ENCODE measurements around the gene NUP153. TPM values are rescaled to one million over a fixed set of nuclear protein-coding genes. Genes with fewer than 3 reads are reported as not detected.

Gene NUP153
- total and polyA plus RNA-seq, 2 donors (not counting 1 experiment from before 2014, with no cell fraction given), result 17.9 to 70.5 TPM

DNA sequence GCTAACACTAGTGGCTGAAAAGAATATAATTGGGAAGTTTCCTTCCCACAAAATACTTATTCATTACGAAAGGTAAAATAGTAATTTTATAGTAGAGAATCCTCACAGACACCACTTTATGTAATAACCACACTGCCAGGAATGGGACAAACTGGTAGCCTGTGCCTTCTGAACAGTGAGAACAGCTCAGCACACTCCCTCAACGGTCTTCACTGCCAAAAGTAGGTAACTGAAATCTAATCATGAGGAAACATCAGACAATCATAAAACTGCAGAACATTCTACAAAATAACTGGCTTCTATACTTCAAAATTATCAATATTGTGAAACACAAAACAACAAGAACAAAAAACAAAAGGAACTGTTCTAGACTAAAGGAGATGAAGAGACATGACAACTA, 44.1 kb downstream of the NUP153 start:
- Mint-ChIP-seq H3K4me3 (no peak overlapping the region), H3K27me3 (no peaks in the 10 kb centered on the region), H3K9me3 (ENCODE audit: insufficient read depth) (no peaks in the 10 kb centered on the region), H3K27ac (no peak overlapping the region), H3K4me1 (no peaks in the 10 kb centered on the region)
- Histone ChIP-seq H3K36me3 (replicated peaks in 1 of 2; ENCODE audit: control extremely low read depth in 1 of 2, control insufficient read depth in 1 of 2, extremely low read depth in 1 of 2, insufficient read depth in 2 of 2, low read length in 1 of 2) (peaks cover 22 to 62% of the 10 kb centered on the region in 2 experiments), H3K4me1 (ENCODE audit: control insufficient read depth in 2 of 2, insufficient read depth in 2 of 2, low read length in 2 of 2) (no peaks in the 10 kb centered on the region), H3K4me2 (replicated peaks; ENCODE audit: low read depth, low read length, poor library complexity, severe bottlenecking) (no peak overlapping the region), H4K20me1 (ENCODE audit: control insufficient read depth, insufficient read depth, low read length, poor library complexity, severe bottlenecking) (peaks cover 20% of the 10 kb centered on the region), H3K27ac (ENCODE audit: low read length in 2 of 2) (no peak overlapping the region), H3K27me3 (replicated peaks in 1 of 4; ENCODE audit: control extremely low read depth in 1 of 4, control insufficient read depth in 3 of 4, insufficient read depth in 4 of 4, low read length in 3 of 4) (no peaks in the 10 kb centered on the region), H3K4me3 (ENCODE audit: control extremely low read depth in 1 of 5, extremely low read depth in 1 of 5, insufficient read depth in 1 of 5, low read depth in 2 of 5, low read length in 4 of 5) (no peak overlapping the region), H3K9ac (ENCODE audit: low read length) (no peak overlapping the region), H3K79me2 (ENCODE audit: control insufficient read depth, insufficient read depth, low read length) (peaks cover 36% of the 10 kb centered on the region), H3K9me3 (ENCODE audit: control extremely low read depth in 1 of 3, control insufficient read depth in 2 of 3, insufficient read depth in 1 of 3, low read length in 2 of 3) (no peaks in the 10 kb centered on the region), H2AFZ (ENCODE audit: insufficient read depth, low read depth, low read length, poor library complexity, severe bottlenecking) (no peak overlapping the region)
- DNase-seq (no peak), ATAC-seq (ENCODE audit: low read depth) (no peak)
- no peak for TF ChIP-seq EZH2 (IDR thresholded peaks at IDR 0.05; ENCODE audit: borderline replicate concordance, insufficient read depth, low read depth, low read length, poor library complexity, severe bottlenecking)
- TF ChIP-seq, protein P1, sequence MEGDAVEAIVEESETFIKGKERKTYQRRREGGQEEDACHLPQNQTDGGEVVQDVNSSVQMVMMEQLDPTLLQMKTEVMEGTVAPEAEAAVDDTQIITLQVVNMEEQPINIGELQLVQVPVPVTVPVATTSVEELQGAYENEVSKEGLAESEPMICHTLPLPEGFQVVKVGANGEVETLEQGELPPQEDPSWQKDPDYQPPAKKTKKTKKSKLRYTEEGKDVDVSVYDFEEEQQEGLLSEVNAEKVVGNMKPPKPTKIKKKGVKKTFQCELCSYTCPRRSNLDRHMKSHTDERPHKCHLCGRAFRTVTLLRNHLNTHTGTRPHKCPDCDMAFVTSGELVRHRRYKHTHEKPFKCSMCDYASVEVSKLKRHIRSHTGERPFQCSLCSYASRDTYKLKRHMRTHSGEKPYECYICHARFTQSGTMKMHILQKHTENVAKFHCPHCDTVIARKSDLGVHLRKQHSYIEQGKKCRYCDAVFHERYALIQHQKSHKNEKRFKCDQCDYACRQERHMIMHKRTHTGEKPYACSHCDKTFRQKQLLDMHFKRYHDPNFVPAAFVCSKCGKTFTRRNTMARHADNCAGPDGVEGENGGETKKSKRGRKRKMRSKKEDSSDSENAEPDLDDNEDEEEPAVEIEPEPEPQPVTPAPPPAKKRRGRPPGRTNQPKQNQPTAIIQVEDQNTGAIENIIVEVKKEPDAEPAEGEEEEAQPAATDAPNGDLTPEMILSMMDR (IDR thresholded peaks at IDR 0.05), result no peak
- WGBS (ENCODE audit: insufficient coverage), result 40% methylated on average over 1 of the region's 2 CpGs
- intact Hi-C loops (cut with micrococcal nuclease), result loop anchor here (10.0 kb wide), 1 partner anchor 58 kb away; the partner anchor contains the start of gene FAM8A1
- POLR2A ChIA-PET, result no interaction called here
- CTCF ChIA-PET, result no interaction called here

DNA sequence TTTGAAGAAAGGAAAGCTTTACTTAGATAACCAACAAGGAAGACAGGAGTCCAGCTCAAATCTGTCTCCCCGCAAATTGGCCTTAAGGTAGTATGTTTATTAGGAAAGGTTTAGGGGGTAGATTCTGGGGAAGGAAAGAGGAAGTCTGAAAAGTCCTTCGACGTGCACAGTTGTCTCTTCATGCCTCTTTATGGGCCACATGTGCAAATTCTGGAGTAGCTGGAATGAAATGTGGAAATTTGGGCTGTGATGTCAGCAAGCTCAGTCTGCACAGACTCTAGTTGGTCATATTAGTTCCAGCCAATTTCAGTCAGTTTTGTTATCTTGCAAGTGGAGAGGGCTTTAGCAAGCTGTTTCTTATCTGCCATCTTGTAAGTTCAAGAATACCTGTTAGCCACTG, 50.1 kb downstream of the NUP153 start:
- H4K20me1 ChIP-seq (ENCODE audit: control insufficient read depth, insufficient read depth, low read length, poor library complexity, severe bottlenecking), result peaks cover 23% of the 10 kb centered on the region
- intact Hi-C loops (cut with micrococcal nuclease), result no loop called here
- H3K27me3 Mint-ChIP-seq, result no peaks in the 10 kb centered on the region
- H3K9me3 ChIP-seq (ENCODE audit: control extremely low read depth in 1 of 3, control insufficient read depth in 2 of 3, insufficient read depth in 1 of 3, low read length in 2 of 3), result no peaks in the 10 kb centered on the region
- H3K4me1 ChIP-seq (ENCODE audit: control insufficient read depth in 2 of 2, insufficient read depth in 2 of 2, low read length in 2 of 2), result no peaks in the 10 kb centered on the region
- no peak overlapping the region for H3K9ac ChIP-seq (ENCODE audit: low read length)
- TF ChIP-seq, protein P1 (IDR thresholded peaks at IDR 0.05), result no peak
- TF ChIP-seq EZH2 (IDR thresholded peaks at IDR 0.05; ENCODE audit: borderline replicate concordance, insufficient read depth, low read depth, low read length, poor library complexity, severe bottlenecking), result no peak
- ATAC-seq (ENCODE audit: low read depth) (no peak), DNase-seq (no peak)
- H3K4me2 ChIP-seq (replicated peaks; ENCODE audit: low read depth, low read length, poor library complexity, severe bottlenecking), result no peak overlapping the region
- no peak overlapping the region for H2AFZ ChIP-seq (ENCODE audit: insufficient read depth, low read depth, low read length, poor library complexity, severe bottlenecking)
- H3K79me2 ChIP-seq (ENCODE audit: control insufficient read depth, insufficient read depth, low read length), result peaks cover 26% of the 10 kb centered on the region
- H3K27ac Mint-ChIP-seq, result no peak overlapping the region
- ChIA-PET CTCF (interaction anchor here (2.0 kb wide), 1 partner anchor 148 kb away, joined by 4 read pairs; no protein-coding TSS in a partner anchor), POLR2A (no interaction called here)
- no peaks in the 10 kb centered on the region for H3K4me1 Mint-ChIP-seq
- no peaks in the 10 kb centered on the region for H3K9me3 Mint-ChIP-seq (ENCODE audit: insufficient read depth)
- peaks cover 4 to 65% of the 10 kb centered on the region in 2 experiments for H3K36me3 ChIP-seq (replicated peaks in 1 of 2; ENCODE audit: control extremely low read depth in 1 of 2, control insufficient read depth in 1 of 2, extremely low read depth in 1 of 2, insufficient read depth in 2 of 2, low read length in 1 of 2)
- H3K4me3 Mint-ChIP-seq, result no peak overlapping the region
- WGBS (ENCODE audit: insufficient coverage), result 85% methylated on average over 2 of the region's 3 CpGs
- H3K4me3 ChIP-seq (ENCODE audit: control extremely low read depth in 1 of 5, extremely low read depth in 1 of 5, insufficient read depth in 1 of 5, low read depth in 2 of 5, low read length in 4 of 5), result no peak overlapping the region
- no peaks in the 10 kb centered on the region for H3K27me3 ChIP-seq (replicated peaks in 1 of 4; ENCODE audit: control extremely low read depth in 1 of 4, control insufficient read depth in 3 of 4, insufficient read depth in 4 of 4, low read length in 3 of 4)
- no peak overlapping the region for H3K27ac ChIP-seq (ENCODE audit: low read length in 2 of 2)
